Lower lobe of right lung (tissue), 2 donors: ENCODE data around the gene C17orf67. TPM values are rescaled to one million over a fixed set of nuclear protein-coding genes. Genes with fewer than 3 reads are reported as not detected.

Source experiments
- ATAC-seq, 2 donors: fragments of 200-7000 bp; cut with Tn5 transposase; one replicate each; pipeline ENCODE4 v1.9.1; 2020 to 2022; ENCODE audit warnings: mild to moderate bottlenecking in 2 of 2, moderate library complexity in 2 of 2
- DNase-seq: peaks from one replicate; pipeline ENCODE4 v3.0.0-alpha.2; 2020
- H3K27ac ChIP-seq: fragments of 200-600 bp; one replicate; pipeline ENCODE4 v1.8.0; 2022
- H3K27me3 ChIP-seq: fragments of 200-600 bp; one replicate; pipeline ENCODE4 v1.8.0; 2022; ENCODE audit warnings: low read depth
- H3K36me3 ChIP-seq: fragments of 200-600 bp; one replicate; pipeline ENCODE4 v1.8.0; 2022; ENCODE audit warnings: mild to moderate bottlenecking
- H3K4me1 ChIP-seq: fragments of 200-600 bp; one replicate; pipeline ENCODE4 v1.8.0; 2022
- H3K4me3 ChIP-seq: fragments of 200-600 bp; one replicate; pipeline ENCODE4 v1.8.0; 2022; ENCODE audit warnings: mild to moderate bottlenecking
- H3K9me3 ChIP-seq: fragments of 200-600 bp; one replicate; pipeline ENCODE4 v1.8.0; 2022
- CTCF ChIP-seq: fragments of 200-600 bp; IDR thresholded peaks from one replicate; pipeline ENCODE4 v1.8.0; 2022; ENCODE audit warnings: antibody characterized with exemption, mild to moderate bottlenecking
- intact Hi-C: fragments of 100-400 bp; cut with DNase I; formaldehyde crosslinking; loops from one replicate; pipeline ENCODE4 v1.11.0; 2022
- total RNA-seq: library from RNA; stranded (reverse); fragmentation: NEBNext Ultra II Directional; extraction: Animal tissue kit (Norgen Biotek cat#: 25700); gene quantifications from one replicate; pipeline ENCODE4 v1.2.1, GENCODE V29; 2021
- donor health status: DM: no; HTN: yes; CAD: no; lungs with severe emphysema.

C17orf67 gene
- total RNA-seq, 1 donor from 2014 or later: 3.6 TPM

- Histone ChIP-seq H3K9me3 (no peaks in the 10 kb centered on the region), H3K27me3 (no peaks in the 10 kb centered on the region), H3K36me3 (no peaks in the 10 kb centered on the region), H3K4me3 (no peak overlapping the region), H3K4me1 (no peaks in the 10 kb centered on the region), H3K27ac (no peak overlapping the region)
- DNase-seq: no peak
- ATAC-seq: no peak
- intact Hi-C loops: loop anchor here (10.0 kb wide), 1 partner anchor 118 kb away; no protein-coding TSS in a partner anchor
- TF ChIP-seq CTCF: no peak
Observed at GRCh38 chr17:56826611-56827414, 6.9 kb downstream of the C17orf67 start.

GRCh38 chr17:56824503-56824902, 9.2 kb downstream of the C17orf67 start:
- Histone ChIP-seq H3K4me3 (no peak overlapping the region), H3K9me3 (no peaks in the 10 kb centered on the region), H3K36me3 (no peaks in the 10 kb centered on the region), H3K27me3 (no peaks in the 10 kb centered on the region), H3K4me1 (no peaks in the 10 kb centered on the region), H3K27ac (no peak overlapping the region)
- no peak for ATAC-seq
- no peak for TF ChIP-seq CTCF
- intact Hi-C loops: loop anchor here (10.0 kb wide), 1 partner anchor 120 kb away; no protein-coding TSS in a partner anchor
- DNase-seq: no peak

DNA sequence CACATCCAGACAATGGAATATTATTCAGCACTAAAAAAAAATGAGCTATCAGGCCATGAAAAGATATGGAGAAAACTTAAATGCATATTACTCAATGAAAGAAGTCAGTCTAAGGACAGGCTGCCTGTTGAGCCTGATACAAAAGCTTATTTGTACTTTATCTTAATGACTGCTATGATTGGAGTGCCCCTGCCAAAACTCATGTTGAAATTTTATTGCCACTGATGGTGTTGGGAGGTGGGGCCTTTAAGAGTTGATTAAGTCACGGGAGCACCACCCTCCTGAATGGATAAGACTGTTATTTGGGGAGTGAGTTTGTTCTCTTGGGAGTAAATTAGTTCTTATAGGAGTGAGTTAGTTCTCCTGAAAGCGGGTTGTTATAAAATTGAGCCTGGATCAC, 9.9 kb downstream of the C17orf67 start:
- no peaks in the 10 kb centered on the region for H3K9me3 ChIP-seq
- no peaks in the 10 kb centered on the region for H3K4me1 ChIP-seq
- H3K27me3 ChIP-seq: no peaks in the 10 kb centered on the region
- TF ChIP-seq CTCF: no peak
- ATAC-seq (no peak), DNase-seq (no peak)
- H3K36me3 ChIP-seq: no peaks in the 10 kb centered on the region
- no peak overlapping the region for H3K27ac ChIP-seq
- intact Hi-C loops: loop anchor here (10.0 kb wide), 1 partner anchor 121 kb away; no protein-coding TSS in a partner anchor
- no peak overlapping the region for H3K4me3 ChIP-seq

- Histone ChIP-seq H3K4me1 (no peaks in the 10 kb centered on the region), H3K27ac (peak overlapping the region; percentile 60), H3K9me3 (no peaks in the 10 kb centered on the region), H3K27me3 (no peaks in the 10 kb centered on the region), H3K4me3 (no peak overlapping the region), H3K36me3 (no peaks in the 10 kb centered on the region)
- intact Hi-C loops: loop anchor here (10.0 kb wide), 1 partner anchor 122 kb away; no protein-coding TSS in a partner anchor
- no peak for ATAC-seq
- no peak for DNase-seq
- no peak for TF ChIP-seq CTCF
Observed at GRCh38 chr17:56822725-56823124, 11.0 kb downstream of the C17orf67 start.

DNA sequence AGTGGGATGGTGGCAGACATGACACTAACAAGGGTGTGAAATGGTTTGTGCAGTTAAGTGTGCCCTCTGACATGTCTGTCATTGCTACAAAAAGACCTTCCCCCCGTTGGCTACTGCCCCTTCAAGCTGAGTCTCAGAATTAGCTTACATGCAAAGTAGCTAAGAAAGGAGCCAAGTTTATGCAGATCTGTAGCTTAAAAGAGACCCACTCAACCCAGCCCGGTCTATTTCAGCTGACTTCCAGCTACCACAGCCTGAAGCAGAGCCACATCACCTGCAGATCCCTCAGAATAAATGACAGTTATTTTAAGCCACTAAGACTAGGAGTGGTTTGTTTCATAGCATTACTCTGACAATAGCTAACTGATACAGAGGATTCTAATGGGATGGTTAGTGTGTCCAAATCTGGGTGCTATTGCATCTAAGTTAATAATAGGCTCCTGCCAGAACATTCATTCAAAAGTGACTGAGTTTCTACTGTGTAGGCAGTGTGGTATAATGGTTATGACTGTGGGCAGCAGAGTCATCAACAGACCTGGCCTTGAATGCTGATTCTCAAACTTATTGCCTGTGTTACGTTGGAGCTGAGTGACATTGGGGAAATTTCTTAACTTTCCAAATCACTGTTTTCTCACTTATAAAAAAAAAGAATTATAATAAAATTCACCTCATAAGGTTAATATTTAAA, 11.7 kb downstream of the C17orf67 start:
- H3K4me1 ChIP-seq: no peaks in the 10 kb centered on the region
- H3K27ac ChIP-seq: peak overlapping the region; percentile 25
- TF ChIP-seq CTCF: no peak
- DNase-seq: no peak
- H3K27me3 ChIP-seq: no peaks in the 10 kb centered on the region
- no peaks in the 10 kb centered on the region for H3K36me3 ChIP-seq
- ATAC-seq: no peak
- H3K9me3 ChIP-seq: no peaks in the 10 kb centered on the region
- intact Hi-C loops: loop anchor here (10.0 kb wide), 1 partner anchor 123 kb away; no protein-coding TSS in a partner anchor
- H3K4me3 ChIP-seq: no peak overlapping the region
